ENCODE measurements around the gene SUSD1. TPM values are rescaled to one million over a fixed set of nuclear protein-coding genes. Genes with fewer than 3 reads are reported as not detected.

Gene SUSD1
- polyA plus RNA-seq, 1 donor, result 9.7 TPM

Other genes starting within 250 kb of the SUSD1 start
- 14.6 TPM for gene PTBP3, start 158.3 kb upstream of the SUSD1 start, polyA plus RNA-seq (ENCODE audit: insufficient read length)
- 63.5 TPM for gene HSDL2, start 204.8 kb upstream of the SUSD1 start, polyA plus RNA-seq (ENCODE audit: insufficient read length)